GM19238 (cell line): ENCODE data around the gene CLPX.
"Not testable (repeated sequence)": the region's sequence is repeated elsewhere in the genome, so short reads cannot be mapped to it uniquely, and the experiment has no call there.

ENCODE experiments used
- DNase-seq: peaks from one replicate; pipeline ENCODE4 v3.0.0; 2011; ENCODE audit warnings: low spot score; ENCODE audit not compliant: insufficient read length

Gene CLPX

GRCh38 chr15:65206750-65207149 is 21.6 kb upstream of the CLPX start:
- DNase-seq = no peak

- DNase-seq = no peak
Observed at GRCh38 chr15:65204931-65205660, 20.0 kb upstream of the CLPX start.

GRCh38 chr15:65204236-65204930 is 19.2 kb upstream of the CLPX start:
- DNase-seq = no peak

- DNase-seq = no peak
Observed at GRCh38 chr15:65201918-65202317, 16.8 kb upstream of the CLPX start.

- no peak for DNase-seq
Observed at GRCh38 chr15:65198571-65198970, 13.4 kb upstream of the CLPX start.

GRCh38 chr15:65197337-65197645 is 12.1 kb upstream of the CLPX start:
- no peak for DNase-seq

GRCh38 chr15:65196637-65197336 is 11.6 kb upstream of the CLPX start:
- no peak for DNase-seq

GRCh38 chr15:65195548-65195923 is 10.4 kb upstream of the CLPX start:
- DNase-seq = no peak

GRCh38 chr15:65194826-65195547 is 9.8 kb upstream of the CLPX start:
- no peak for DNase-seq

GRCh38 chr15:65192016-65192415 is 6.9 kb upstream of the CLPX start:
- no peak for DNase-seq

GRCh38 chr15:65189102-65189740 is 4.1 kb upstream of the CLPX start:
- no peak for DNase-seq

- DNase-seq = not testable (repeated sequence)
Observed at GRCh38 chr15:65188472-65188871, 3.3 kb upstream of the CLPX start.

- DNase-seq = no peak
Observed at GRCh38 chr15:65184305-65184867, 756 bp downstream of the CLPX start.

- no peak for DNase-seq
Observed at GRCh38 chr15:65183865-65184159, 1.3 kb downstream of the CLPX start.

GRCh38 chr15:65182538-65182937 is 2.6 kb downstream of the CLPX start:
- DNase-seq = no peak

GRCh38 chr15:65181582-65182353 is 3.4 kb downstream of the CLPX start:
- not testable (repeated sequence) for DNase-seq

GRCh38 chr15:65180167-65180566 is 5.0 kb downstream of the CLPX start:
- DNase-seq = no peak

- no peak for DNase-seq
Observed at GRCh38 chr15:65177901-65178300, 7.2 kb downstream of the CLPX start.

- no peak for DNase-seq
Observed at GRCh38 chr15:65176056-65176455, 9.1 kb downstream of the CLPX start.

GRCh38 chr15:65175511-65175910 is 9.6 kb downstream of the CLPX start:
- DNase-seq = no peak

GRCh38 chr15:65174509-65174908 is 10.6 kb downstream of the CLPX start:
- DNase-seq = no peak
